ENCODE data around the gene C1orf21.

The C1orf21 gene

GRCh38 chr1:184648856-184649201, 262.0 kb downstream of the C1orf21 start:
- no peaks in the 10 kb centered on the region for H4K20me1 ChIP-seq (ENCODE audit: insufficient read depth, low read length, poor library complexity, severe bottlenecking)
- H2AFZ ChIP-seq (ENCODE audit: low read length) = no peak overlapping the region
- no peak overlapping the region for H3K4me2 ChIP-seq (ENCODE audit: low read depth, low read length, poor library complexity, severe bottlenecking)
- no peak for TF ChIP-seq EZH2phosphoT487 (IDR thresholded peaks at IDR 0.05; ENCODE audit: borderline replicate concordance)
- no peak for TF ChIP-seq CTCF (conservative IDR thresholded peaks at IDR 0.05; ENCODE audit: low read length)
- no peaks in the 10 kb centered on the region for H3K36me3 ChIP-seq (ENCODE audit: insufficient read depth, low read length)
- no peaks in the 10 kb centered on the region for H3K4me1 ChIP-seq (ENCODE audit: insufficient read depth, low read length, poor library complexity, severe bottlenecking)
- H3K9ac ChIP-seq (ENCODE audit: low read depth, low read length, poor library complexity, severe bottlenecking) = no peak overlapping the region
- no peaks in the 10 kb centered on the region for H3K9me2 ChIP-seq (replicated peaks; ENCODE audit: low read depth, low read length)
- no peak overlapping the region for H3K4me3 ChIP-seq (ENCODE audit: low read length, poor library complexity, severe bottlenecking)
- no peaks in the 10 kb centered on the region for H3K27me3 ChIP-seq (ENCODE audit: insufficient read depth, low read length, poor library complexity, severe bottlenecking)
- H3K9me3 ChIP-seq (ENCODE audit: insufficient read depth, low read depth, low read length) = no peaks in the 10 kb centered on the region
- H3F3A ChIP-seq (ENCODE audit: low read depth) = no peaks in the 10 kb centered on the region
- no peaks in the 10 kb centered on the region for H3K79me2 ChIP-seq (ENCODE audit: insufficient read depth, low read length)

GRCh38 chr1:184649451-184649888, 262.6 kb downstream of the C1orf21 start:
- no peaks in the 10 kb centered on the region for H3K4me1 ChIP-seq (ENCODE audit: insufficient read depth, low read length, poor library complexity, severe bottlenecking)
- H3K27me3 ChIP-seq (ENCODE audit: insufficient read depth, low read length, poor library complexity, severe bottlenecking) = no peaks in the 10 kb centered on the region
- no peak overlapping the region for H3K9ac ChIP-seq (ENCODE audit: low read depth, low read length, poor library complexity, severe bottlenecking)
- H3F3A ChIP-seq (ENCODE audit: low read depth) = no peaks in the 10 kb centered on the region
- no peaks in the 10 kb centered on the region for H3K9me2 ChIP-seq (replicated peaks; ENCODE audit: low read depth, low read length)
- H3K36me3 ChIP-seq (ENCODE audit: insufficient read depth, low read length) = no peaks in the 10 kb centered on the region
- H2AFZ ChIP-seq (ENCODE audit: low read length) = no peak overlapping the region
- no peaks in the 10 kb centered on the region for H3K9me3 ChIP-seq (ENCODE audit: insufficient read depth, low read depth, low read length)
- H3K79me2 ChIP-seq (ENCODE audit: insufficient read depth, low read length) = no peaks in the 10 kb centered on the region
- no peaks in the 10 kb centered on the region for H4K20me1 ChIP-seq (ENCODE audit: insufficient read depth, low read length, poor library complexity, severe bottlenecking)
- no peak overlapping the region for H3K4me2 ChIP-seq (ENCODE audit: low read depth, low read length, poor library complexity, severe bottlenecking)
- TF ChIP-seq EZH2phosphoT487 (IDR thresholded peaks at IDR 0.05; ENCODE audit: borderline replicate concordance) = no peak
- TF ChIP-seq CTCF (conservative IDR thresholded peaks at IDR 0.05; ENCODE audit: low read length) = no peak
- no peak overlapping the region for H3K4me3 ChIP-seq (ENCODE audit: low read length, poor library complexity, severe bottlenecking)

- H2AFZ ChIP-seq (ENCODE audit: low read length) = no peak overlapping the region
- no peaks in the 10 kb centered on the region for H3K27me3 ChIP-seq (ENCODE audit: insufficient read depth, low read length, poor library complexity, severe bottlenecking)
- H3K79me2 ChIP-seq (ENCODE audit: insufficient read depth, low read length) = no peaks in the 10 kb centered on the region
- TF ChIP-seq CTCF (conservative IDR thresholded peaks at IDR 0.05; ENCODE audit: low read length) (no peak), EZH2phosphoT487 (IDR thresholded peaks at IDR 0.05; ENCODE audit: borderline replicate concordance) (no peak)
- H3K9me2 ChIP-seq (replicated peaks; ENCODE audit: low read depth, low read length) = no peaks in the 10 kb centered on the region
- H3K4me1 ChIP-seq (ENCODE audit: insufficient read depth, low read length, poor library complexity, severe bottlenecking) = no peaks in the 10 kb centered on the region
- no peak overlapping the region for H3K4me3 ChIP-seq (ENCODE audit: low read length, poor library complexity, severe bottlenecking)
- no peaks in the 10 kb centered on the region for H4K20me1 ChIP-seq (ENCODE audit: insufficient read depth, low read length, poor library complexity, severe bottlenecking)
- no peaks in the 10 kb centered on the region for H3K9me3 ChIP-seq (ENCODE audit: insufficient read depth, low read depth, low read length)
- no peaks in the 10 kb centered on the region for H3F3A ChIP-seq (ENCODE audit: low read depth)
- H3K4me2 ChIP-seq (ENCODE audit: low read depth, low read length, poor library complexity, severe bottlenecking) = no peak overlapping the region
- H3K9ac ChIP-seq (ENCODE audit: low read depth, low read length, poor library complexity, severe bottlenecking) = no peak overlapping the region
- H3K36me3 ChIP-seq (ENCODE audit: insufficient read depth, low read length) = no peaks in the 10 kb centered on the region
These were observed 263.5 kb downstream of the C1orf21 start for GRCh38 chr1:184650177-184650866.
